Colonic mucosa (tissue), 4 donors: ENCODE data around the gene HOXB4. TPM values are rescaled to one million over a fixed set of nuclear protein-coding genes. Genes with fewer than 3 reads are reported as not detected.
A peak's percentile ranks its signal among the peaks of the same experiment; 100 is the strongest.

Experiments
- DNase-seq: peaks from one replicate; pipeline ENCODE4 v3.0.0-alpha.2; 2020
- H3K27ac ChIP-seq: fragments of 200-600 bp; one replicate; pipeline ENCODE4 v1.8.0; 2021
- H3K27me3 ChIP-seq: fragments of 200-600 bp; one replicate; pipeline ENCODE4 v1.8.0; 2021
- H3K36me3 ChIP-seq: fragments of 200-600 bp; one replicate; pipeline ENCODE4 v1.8.0; 2021
- H3K4me1 ChIP-seq: fragments of 200-600 bp; one replicate; pipeline ENCODE4 v1.8.0; 2021; ENCODE audit warnings: mild to moderate bottlenecking
- H3K4me3 ChIP-seq: fragments of 200-600 bp; one replicate; pipeline ENCODE4 v1.8.0; 2021
- H3K9ac ChIP-seq, 2 donors: one replicate each; pipeline ENCODE4 v1.7.0; 2013; ENCODE audit warnings: control low read depth in 2 of 2, low read depth in 2 of 2, low read length in 2 of 2
- H3K9me3 ChIP-seq: fragments of 200-600 bp; one replicate; pipeline ENCODE4 v1.8.0; 2021
- intact Hi-C: fragments of 100-400 bp; cut with DNase I; formaldehyde crosslinking; loops from one replicate; pipeline ENCODE4 v1.14.1; 2022
- total RNA-seq, 2 donors: library from RNA; stranded (reverse); fragmentation: NEBNext Ultra II Directional in 1 of 2; extraction: Animal tissue kit (Norgen Biotek cat#: 25700) in 1 of 2; gene quantifications; one replicate each; pipeline ENCODE4 v1.2.1, GENCODE V29; 2021
- TF ChIP-seq, protein P1 (sequence below): fragments of 200-600 bp; IDR thresholded peaks from one replicate; pipeline ENCODE4 v1.8.0; 2022; ENCODE audit warnings: antibody characterized with exemption, mild to moderate bottlenecking
- donor health status: healthy.
- donor health status: DM: no; HTN: no; CAD: no.
- donor health status: DM: no; HTN: no; CAD: no.

Gene HOXB4
- total RNA-seq, 2 donors from 2014 or later = 2.5 to 4.7 TPM

DNA sequence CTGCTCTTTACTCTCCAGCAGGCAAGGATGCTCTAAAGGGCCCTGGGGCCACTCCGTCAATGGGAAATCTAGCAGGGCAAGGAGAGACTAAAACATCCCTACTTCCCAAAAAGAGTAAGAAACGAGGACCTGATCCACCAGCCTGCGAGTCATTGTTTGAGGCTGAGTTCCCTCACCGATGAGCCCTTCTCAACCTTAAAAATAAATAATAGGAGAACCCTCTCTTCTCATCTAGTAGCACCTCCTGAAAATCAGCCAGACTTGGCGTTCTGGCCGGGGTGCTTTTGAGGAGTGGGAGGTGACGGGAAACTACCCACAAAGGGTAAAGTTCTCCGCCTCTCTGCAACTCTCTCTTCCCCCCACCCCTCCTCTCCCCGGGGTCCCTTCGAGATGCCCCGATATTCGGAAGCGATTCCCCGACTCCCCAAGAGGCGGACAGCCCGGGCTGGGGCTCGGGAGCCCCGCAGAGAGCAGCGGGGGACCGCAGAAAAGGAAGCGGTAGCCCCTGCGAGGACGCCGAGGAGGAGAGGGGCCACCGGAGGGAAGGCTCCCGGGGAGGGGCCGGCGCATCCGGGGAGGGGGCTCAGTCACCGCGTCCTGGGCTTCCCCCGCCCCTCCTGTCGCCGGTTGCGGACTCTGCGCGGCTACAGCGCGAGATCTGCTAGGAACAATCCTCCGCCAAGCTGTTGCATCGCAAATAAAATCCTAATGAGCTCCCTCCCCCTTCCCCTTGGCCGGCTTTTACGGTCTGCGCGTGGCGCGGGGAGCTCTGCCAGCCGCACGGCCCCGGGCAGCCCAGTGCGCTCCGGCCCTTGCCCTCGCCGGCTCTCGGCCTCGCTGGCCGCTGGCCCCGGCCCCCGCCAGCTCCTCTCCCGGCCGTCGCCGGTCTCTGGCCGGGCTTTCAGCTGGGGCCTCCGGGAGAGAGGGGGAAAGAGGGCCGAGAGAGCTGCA lies 46.7 kb upstream of the HOXB4 start:
- Histone ChIP-seq H3K9me3 (no peaks in the 10 kb centered on the region), H3K4me1 (peaks cover 8% of the 10 kb centered on the region), H3K9ac (peak overlapping the region; percentile 71 to 73), H3K27me3 (peaks cover 44% of the 10 kb centered on the region), H3K36me3 (no peaks in the 10 kb centered on the region), H3K4me3 (peak overlapping the region; percentile 48), H3K27ac (peak overlapping the region; percentile 82)
- no peak for DNase-seq
- TF ChIP-seq, protein P1, sequence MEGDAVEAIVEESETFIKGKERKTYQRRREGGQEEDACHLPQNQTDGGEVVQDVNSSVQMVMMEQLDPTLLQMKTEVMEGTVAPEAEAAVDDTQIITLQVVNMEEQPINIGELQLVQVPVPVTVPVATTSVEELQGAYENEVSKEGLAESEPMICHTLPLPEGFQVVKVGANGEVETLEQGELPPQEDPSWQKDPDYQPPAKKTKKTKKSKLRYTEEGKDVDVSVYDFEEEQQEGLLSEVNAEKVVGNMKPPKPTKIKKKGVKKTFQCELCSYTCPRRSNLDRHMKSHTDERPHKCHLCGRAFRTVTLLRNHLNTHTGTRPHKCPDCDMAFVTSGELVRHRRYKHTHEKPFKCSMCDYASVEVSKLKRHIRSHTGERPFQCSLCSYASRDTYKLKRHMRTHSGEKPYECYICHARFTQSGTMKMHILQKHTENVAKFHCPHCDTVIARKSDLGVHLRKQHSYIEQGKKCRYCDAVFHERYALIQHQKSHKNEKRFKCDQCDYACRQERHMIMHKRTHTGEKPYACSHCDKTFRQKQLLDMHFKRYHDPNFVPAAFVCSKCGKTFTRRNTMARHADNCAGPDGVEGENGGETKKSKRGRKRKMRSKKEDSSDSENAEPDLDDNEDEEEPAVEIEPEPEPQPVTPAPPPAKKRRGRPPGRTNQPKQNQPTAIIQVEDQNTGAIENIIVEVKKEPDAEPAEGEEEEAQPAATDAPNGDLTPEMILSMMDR = no peak
- intact Hi-C loops = loop anchor here (10.0 kb wide), 1 partner anchor 480 kb away; no protein-coding TSS in a partner anchor

DNA sequence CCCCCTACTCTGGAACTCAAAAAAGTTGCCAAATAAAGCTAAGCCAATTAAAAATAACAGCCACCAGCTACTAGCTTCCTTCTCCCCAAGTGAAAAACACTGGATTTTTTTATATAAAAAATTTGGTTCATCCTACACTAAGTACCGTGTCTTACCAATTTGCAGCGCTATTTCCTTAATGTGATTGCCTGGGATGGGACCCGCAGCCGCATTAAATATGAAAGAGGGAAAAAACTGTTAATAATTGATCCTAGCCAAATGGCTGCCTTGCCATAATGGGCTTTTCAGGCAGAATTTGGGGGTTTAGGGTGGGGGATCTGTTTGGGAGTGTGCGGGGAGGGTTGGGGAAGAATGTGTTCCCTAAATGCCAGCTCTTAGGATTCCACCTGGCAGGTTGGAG lies 46.0 kb upstream of the HOXB4 start:
- Histone ChIP-seq H3K36me3 (no peaks in the 10 kb centered on the region), H3K27ac (no peak overlapping the region), H3K4me3 (no peak overlapping the region), H3K4me1 (peaks cover 5% of the 10 kb centered on the region), H3K9ac (peak overlapping the region; percentile 71 to 73), H3K27me3 (peaks cover 37% of the 10 kb centered on the region), H3K9me3 (no peaks in the 10 kb centered on the region)
- TF ChIP-seq, protein P1 = no peak
- no peak for DNase-seq
- intact Hi-C loops = loop anchor here (10.0 kb wide), 1 partner anchor 479 kb away; no protein-coding TSS in a partner anchor

DNA sequence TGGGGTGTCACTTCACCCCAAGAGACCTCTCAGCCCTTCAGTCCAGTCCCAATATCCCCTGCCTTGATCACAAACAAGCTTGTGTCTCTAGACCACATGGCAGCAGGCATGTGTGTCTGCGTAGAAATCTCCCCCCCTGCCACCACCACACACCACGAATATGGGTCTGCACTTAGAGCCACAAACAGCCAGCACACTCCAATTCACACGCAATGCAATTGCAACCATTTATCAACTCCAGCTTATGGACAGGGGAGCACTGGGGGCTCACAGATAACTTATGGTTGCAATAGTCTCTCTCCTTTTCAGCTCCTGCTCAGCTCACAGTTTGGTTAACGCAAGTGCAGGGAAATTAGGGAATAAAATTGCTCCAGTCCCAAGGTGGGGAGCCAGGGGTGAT lies 45.4 kb upstream of the HOXB4 start:
- TF ChIP-seq, protein P1 = no peak
- no peak overlapping the region for H3K4me3 ChIP-seq
- H3K9me3 ChIP-seq = no peaks in the 10 kb centered on the region
- intact Hi-C loops = loop anchor here (10.0 kb wide), 1 partner anchor 479 kb away; no protein-coding TSS in a partner anchor
- H3K36me3 ChIP-seq = no peaks in the 10 kb centered on the region
- DNase-seq = no peak
- no peak overlapping the region for H3K27ac ChIP-seq
- peaks cover 37% of the 10 kb centered on the region for H3K27me3 ChIP-seq
- H3K4me1 ChIP-seq = peaks cover 3% of the 10 kb centered on the region
- peak overlapping the region in 1 of 2 donors; percentile 60 for H3K9ac ChIP-seq

DNA sequence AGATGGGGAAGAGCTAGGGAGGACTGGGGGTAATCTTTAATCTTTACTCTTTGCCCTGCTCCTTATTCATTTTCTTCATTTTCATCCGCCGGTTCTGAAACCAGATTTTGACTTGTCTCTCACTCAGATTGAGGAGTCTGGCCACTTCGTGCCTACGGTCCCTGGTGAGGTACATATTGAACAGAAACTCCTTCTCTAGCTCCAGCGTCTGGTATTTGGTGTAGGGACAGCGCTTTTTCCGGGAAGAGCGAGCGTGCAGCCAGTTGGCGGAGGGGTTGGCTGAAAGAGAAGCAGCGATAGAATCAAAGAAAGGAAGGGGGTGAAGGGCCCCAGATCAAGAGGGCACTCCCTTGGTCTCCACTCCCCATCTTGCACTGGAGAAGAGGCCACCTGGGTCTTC lies 44.7 kb upstream of the HOXB4 start:
- H3K36me3 ChIP-seq = no peaks in the 10 kb centered on the region
- H3K9ac ChIP-seq = peak overlapping the region in 1 of 2 donors; percentile 59
- H3K27ac ChIP-seq = no peak overlapping the region
- H3K4me1 ChIP-seq = peaks cover 9% of the 10 kb centered on the region
- peaks cover 42% of the 10 kb centered on the region for H3K27me3 ChIP-seq
- H3K9me3 ChIP-seq = no peaks in the 10 kb centered on the region
- no peak for DNase-seq
- intact Hi-C loops = loop anchor here (10.0 kb wide), 1 partner anchor 478 kb away; no protein-coding TSS in a partner anchor
- TF ChIP-seq, protein P1 = no peak
- no peak overlapping the region for H3K4me3 ChIP-seq

DNA sequence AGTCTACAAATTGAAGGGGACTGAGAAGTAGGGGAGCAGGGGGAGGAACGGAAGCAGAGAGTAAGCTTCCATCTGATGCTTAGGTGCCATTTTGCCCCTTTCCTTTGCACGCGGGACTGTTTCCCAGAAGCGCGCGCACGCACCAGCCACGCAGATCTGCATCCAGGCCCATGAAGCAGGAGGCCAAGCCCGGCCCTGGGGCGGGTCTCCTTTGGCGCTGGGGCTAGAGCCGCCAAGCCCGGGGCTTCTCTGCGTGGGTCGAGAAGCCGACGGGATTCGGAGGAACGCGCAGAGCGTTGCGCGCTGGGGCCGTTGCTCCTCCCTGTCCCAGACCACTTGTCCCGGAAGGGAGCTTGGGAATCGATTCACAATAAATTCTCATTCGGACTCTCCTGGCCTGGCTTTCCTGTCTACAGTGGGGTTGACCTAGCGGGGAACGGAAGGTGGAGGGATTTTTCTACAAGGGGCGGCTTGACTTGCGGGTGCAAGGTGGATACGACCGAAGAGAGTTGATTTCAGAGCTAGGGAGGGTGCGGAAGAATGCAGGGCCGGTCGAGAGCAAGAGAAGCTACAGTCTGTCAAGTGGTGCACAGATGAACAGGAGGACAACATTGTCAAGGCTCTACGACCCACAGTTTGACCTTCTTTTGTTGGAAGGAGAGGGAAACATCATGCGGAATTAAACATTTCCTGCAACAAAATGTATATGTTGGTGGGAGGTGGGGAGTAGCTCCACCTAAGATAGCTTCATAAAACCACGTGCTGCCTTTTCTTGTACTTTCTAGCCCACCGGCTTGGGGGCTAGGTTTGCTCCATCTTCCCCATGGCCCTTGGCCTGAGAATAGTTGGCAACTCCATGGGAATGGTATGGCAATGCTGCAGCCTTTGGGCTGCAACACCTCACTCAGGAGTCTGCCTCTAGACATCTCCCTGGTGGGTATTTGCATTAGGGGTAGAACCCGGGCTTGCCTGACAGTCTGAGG lies 43.6 kb upstream of the HOXB4 start:
- intact Hi-C loops = loop anchor here (10.0 kb wide), 1 partner anchor 477 kb away; no protein-coding TSS in a partner anchor

More for the DNA sequence above, 43.6 kb upstream of the HOXB4 start:
- Histone ChIP-seq H3K9ac (peak overlapping the region; percentile 40 to 59), H3K36me3 (no peaks in the 10 kb centered on the region), H3K4me3 (no peak overlapping the region), H3K27ac (no peak overlapping the region), H3K9me3 (no peaks in the 10 kb centered on the region), H3K27me3 (peaks cover 40% of the 10 kb centered on the region), H3K4me1 (peaks cover 15% of the 10 kb centered on the region)
- DNase-seq = no peak
- TF ChIP-seq, protein P1 = no peak
